ENCODE results near the gene QPRT. TPM values are rescaled to one million over a fixed set of nuclear protein-coding genes. Genes with fewer than 3 reads are reported as not detected.
"Not testable (repeated sequence)": the region's sequence is repeated elsewhere in the genome, so short reads cannot be mapped to it uniquely, and the experiment has no call there.

QPRT gene
- total RNA-seq, 1 donor, result 19.5 TPM

DNA sequence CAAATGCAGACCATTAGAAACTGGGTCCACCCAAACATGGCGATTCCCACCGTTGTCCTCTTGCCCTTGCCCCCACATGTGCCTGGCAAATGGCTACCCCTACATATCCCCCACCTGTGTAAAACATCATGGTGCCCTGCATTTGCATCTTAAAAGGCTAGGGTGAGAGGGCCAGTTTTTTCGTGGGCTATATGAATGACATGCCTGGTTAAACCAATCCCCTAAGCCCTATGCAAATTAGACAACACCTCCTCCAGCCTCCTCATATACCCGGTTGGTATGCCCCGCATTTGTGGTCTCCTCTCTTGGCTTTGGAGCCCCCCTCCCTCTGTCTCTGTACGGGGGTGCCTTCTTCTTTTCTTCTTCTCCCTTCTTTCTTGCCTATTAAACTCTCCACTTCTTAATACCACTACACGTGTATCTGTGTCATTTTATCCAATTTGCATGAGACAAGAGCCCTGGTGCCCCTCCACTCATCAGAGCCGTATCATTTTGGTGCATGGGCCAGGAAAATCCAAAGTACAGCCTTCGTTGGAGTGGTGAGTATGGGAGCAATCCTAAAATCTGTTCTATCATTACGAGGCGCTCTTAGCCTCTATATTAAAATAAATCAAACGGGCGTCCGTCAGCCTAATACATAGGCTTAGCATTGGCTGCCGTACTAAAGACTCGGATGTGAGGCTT lies 30.1 kb downstream of the QPRT start:
- Histone ChIP-seq H3K9me3 (ENCODE audit: low read depth, low read length) (no peaks in the 10 kb centered on the region), H4K20me1 (ENCODE audit: insufficient read depth, low read length) (no peaks in the 10 kb centered on the region), H3K27ac (ENCODE audit: low read depth, low read length) (no peak overlapping the region), H3K36me3 (ENCODE audit: insufficient read depth, low read length) (no peaks in the 10 kb centered on the region), H3K79me2 (ENCODE audit: insufficient read depth, low read length) (no peaks in the 10 kb centered on the region), H3K4me1 (ENCODE audit: insufficient read depth, low read length) (peaks cover 8% of the 10 kb centered on the region), H3K4me3 (ENCODE audit: insufficient read depth, low read length) (no peak overlapping the region), H2AFZ (ENCODE audit: low read length) (no peak overlapping the region), H3K4me2 (ENCODE audit: insufficient read depth, low read length) (no peak overlapping the region), H3K27me3 (ENCODE audit: insufficient read depth, low read length) (no peaks in the 10 kb centered on the region)
- TF ChIP-seq CTCF (IDR thresholded peaks at IDR 0.05; ENCODE audit: extremely low read depth, low read depth, low read length), result no peak
- no peak for DNase-seq (ENCODE audit: insufficient read length, low spot score, missing footprints)

- H3K4me1 ChIP-seq (ENCODE audit: insufficient read depth, low read length); H2AFZ ChIP-seq (ENCODE audit: low read length); H3K79me2 ChIP-seq (ENCODE audit: insufficient read depth, low read length); DNase-seq (ENCODE audit: insufficient read length, low spot score, missing footprints); H3K36me3 ChIP-seq (ENCODE audit: insufficient read depth, low read length); H3K27me3 ChIP-seq (ENCODE audit: insufficient read depth, low read length); H3K9me3 ChIP-seq (ENCODE audit: low read depth, low read length); H3K27ac ChIP-seq (ENCODE audit: low read depth, low read length); H4K20me1 ChIP-seq (ENCODE audit: insufficient read depth, low read length); H3K4me3 ChIP-seq (ENCODE audit: insufficient read depth, low read length): not testable (repeated sequence)
- peak overlapping the region; percentile 71 for H3K4me2 ChIP-seq (ENCODE audit: insufficient read depth, low read length)
Measured at GRCh38 chr16:29709657-29710056, 30.7 kb downstream of the QPRT start.

- Histone ChIP-seq H4K20me1 (ENCODE audit: insufficient read depth, low read length) (no peaks in the 10 kb centered on the region), H3K27me3 (ENCODE audit: insufficient read depth, low read length) (peaks cover 6% of the 10 kb centered on the region), H3K79me2 (ENCODE audit: insufficient read depth, low read length) (no peaks in the 10 kb centered on the region), H3K27ac (ENCODE audit: low read depth, low read length) (no peak overlapping the region), H3K4me2 (ENCODE audit: insufficient read depth, low read length) (peak overlapping the region; percentile 71), H2AFZ (ENCODE audit: low read length) (peak overlapping the region; percentile 82), H3K9me3 (ENCODE audit: low read depth, low read length) (no peaks in the 10 kb centered on the region), H3K4me3 (ENCODE audit: insufficient read depth, low read length) (peak overlapping the region; percentile 38), H3K4me1 (ENCODE audit: insufficient read depth, low read length) (peaks cover 8% of the 10 kb centered on the region), H3K36me3 (ENCODE audit: insufficient read depth, low read length) (no peaks in the 10 kb centered on the region)
- peak; percentile 86 for DNase-seq (ENCODE audit: insufficient read length, low spot score, missing footprints)
- peak; percentile 71 for TF ChIP-seq CTCF (IDR thresholded peaks at IDR 0.05; ENCODE audit: extremely low read depth, low read depth, low read length)
Measured at GRCh38 chr16:29710227-29711219, 31.5 kb downstream of the QPRT start.

DNA sequence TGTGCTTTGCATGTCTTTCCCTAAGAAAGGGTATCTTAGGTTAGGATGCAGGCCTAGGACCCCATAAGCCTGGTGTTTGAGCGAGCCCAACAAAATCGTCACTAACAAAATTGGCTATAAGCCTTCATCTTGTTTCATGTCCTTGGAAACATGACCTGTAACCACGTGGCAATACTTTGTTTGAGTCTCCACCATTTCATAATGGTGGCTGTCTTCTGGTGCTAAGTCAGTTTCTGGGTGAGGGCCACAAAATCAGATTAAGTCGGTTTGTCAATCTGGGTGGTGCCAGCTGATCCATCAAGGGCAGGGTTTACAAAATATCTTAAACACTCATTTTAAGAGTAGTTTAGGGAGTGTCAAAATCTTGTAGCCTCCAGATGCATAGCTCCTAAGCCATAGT lies 33.8 kb downstream of the QPRT start:
- H3K4me1 ChIP-seq (ENCODE audit: insufficient read depth, low read length), result peaks cover 8% of the 10 kb centered on the region
- no peak overlapping the region for H3K4me3 ChIP-seq (ENCODE audit: insufficient read depth, low read length)
- DNase-seq (ENCODE audit: insufficient read length, low spot score, missing footprints), result no peak
- no peak overlapping the region for H2AFZ ChIP-seq (ENCODE audit: low read length)
- H3K27me3 ChIP-seq (ENCODE audit: insufficient read depth, low read length), result peaks cover 8% of the 10 kb centered on the region
- no peaks in the 10 kb centered on the region for H3K9me3 ChIP-seq (ENCODE audit: low read depth, low read length)
- H3K27ac ChIP-seq (ENCODE audit: low read depth, low read length), result no peak overlapping the region
- no peaks in the 10 kb centered on the region for H4K20me1 ChIP-seq (ENCODE audit: insufficient read depth, low read length)
- no peak overlapping the region for H3K4me2 ChIP-seq (ENCODE audit: insufficient read depth, low read length)
- H3K36me3 ChIP-seq (ENCODE audit: insufficient read depth, low read length), result no peaks in the 10 kb centered on the region
- no peaks in the 10 kb centered on the region for H3K79me2 ChIP-seq (ENCODE audit: insufficient read depth, low read length)
- no peak for TF ChIP-seq CTCF (IDR thresholded peaks at IDR 0.05; ENCODE audit: extremely low read depth, low read depth, low read length)
